NOMO-1 treated with DMSO at 0.1 percent for 48 hours (cell line): ENCODE results near the gene HIPK4.
"Not testable (repeated sequence)": the region's sequence is repeated elsewhere in the genome, so short reads cannot be mapped to it uniquely, and the experiment has no call there.

Experiments
- DNase-seq: peaks from one replicate; lab custom pipeline; 2025; ENCODE audit not compliant: unreplicated experiment; lab: John Stamatoyannopoulos, UW

Gene HIPK4, protein sequence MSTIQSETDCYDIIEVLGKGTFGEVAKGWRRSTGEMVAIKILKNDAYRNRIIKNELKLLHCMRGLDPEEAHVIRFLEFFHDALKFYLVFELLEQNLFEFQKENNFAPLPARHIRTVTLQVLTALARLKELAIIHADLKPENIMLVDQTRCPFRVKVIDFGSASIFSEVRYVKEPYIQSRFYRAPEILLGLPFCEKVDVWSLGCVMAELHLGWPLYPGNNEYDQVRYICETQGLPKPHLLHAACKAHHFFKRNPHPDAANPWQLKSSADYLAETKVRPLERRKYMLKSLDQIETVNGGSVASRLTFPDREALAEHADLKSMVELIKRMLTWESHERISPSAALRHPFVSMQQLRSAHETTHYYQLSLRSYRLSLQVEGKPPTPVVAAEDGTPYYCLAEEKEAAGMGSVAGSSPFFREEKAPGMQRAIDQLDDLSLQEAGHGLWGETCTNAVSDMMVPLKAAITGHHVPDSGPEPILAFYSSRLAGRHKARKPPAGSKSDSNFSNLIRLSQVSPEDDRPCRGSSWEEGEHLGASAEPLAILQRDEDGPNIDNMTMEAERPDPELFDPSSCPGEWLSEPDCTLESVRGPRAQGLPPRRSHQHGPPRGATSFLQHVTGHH

DNA sequence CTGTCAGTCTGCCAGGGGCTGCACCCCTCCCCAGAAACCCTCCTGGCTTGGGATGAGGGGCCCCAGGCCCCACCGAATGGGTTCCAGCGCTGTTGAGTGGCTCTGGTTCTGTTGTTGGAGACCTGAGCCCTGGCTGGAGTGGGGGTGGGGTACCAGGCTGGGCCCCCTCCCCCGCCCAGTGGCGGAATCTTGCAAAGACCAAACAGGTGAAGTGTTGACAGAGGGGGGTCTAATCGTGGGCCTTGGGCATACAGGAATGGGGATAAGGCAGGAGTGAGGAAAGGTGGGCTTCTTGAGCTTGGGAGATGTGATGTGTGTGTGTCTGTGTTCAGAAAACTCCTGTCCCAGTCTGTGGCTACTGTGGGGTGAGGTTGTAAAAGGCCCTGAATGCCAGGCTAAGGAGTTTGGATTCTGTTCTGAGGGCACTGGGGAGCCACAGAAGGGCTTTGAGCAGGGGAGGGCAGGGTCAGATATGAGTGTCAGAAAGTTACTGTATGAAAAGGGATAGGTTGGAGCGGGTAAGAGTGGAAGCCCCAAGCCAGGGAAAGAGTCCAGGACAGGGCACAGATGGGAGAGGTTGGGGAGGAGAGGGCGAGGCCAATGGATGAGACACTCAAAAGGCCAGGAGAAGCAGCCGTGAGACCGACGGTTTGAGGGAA, at the start of gene HIPK4:
Gene HIPK4 (minus strand): TSS at position 98 of the 659 bp plus-strand sequence. CDS start 279 bp downstream, outside the sequence.
- DNase-seq, result no peak

DNA sequence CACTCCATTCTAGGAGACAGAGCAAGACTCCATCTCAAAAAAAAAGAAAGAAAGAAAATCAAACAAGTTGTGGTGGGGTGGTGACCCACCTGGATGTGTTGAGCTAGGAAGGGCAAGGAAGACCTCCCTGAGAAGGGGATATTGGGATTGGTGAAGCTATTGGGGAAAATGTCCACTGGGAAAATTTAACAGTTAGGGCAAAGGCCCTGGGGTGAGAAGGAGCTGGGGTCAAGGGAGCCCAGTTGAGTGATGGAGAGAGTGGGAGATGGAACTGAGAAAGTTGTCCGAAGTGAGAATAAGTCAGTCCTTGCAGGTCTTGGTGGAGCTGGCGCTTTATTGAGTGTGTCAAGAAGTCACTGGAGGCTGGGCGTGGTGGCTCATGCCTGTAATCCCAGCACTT, 48.3 kb upstream of the HIPK4 start:
- no peak for DNase-seq

DNA sequence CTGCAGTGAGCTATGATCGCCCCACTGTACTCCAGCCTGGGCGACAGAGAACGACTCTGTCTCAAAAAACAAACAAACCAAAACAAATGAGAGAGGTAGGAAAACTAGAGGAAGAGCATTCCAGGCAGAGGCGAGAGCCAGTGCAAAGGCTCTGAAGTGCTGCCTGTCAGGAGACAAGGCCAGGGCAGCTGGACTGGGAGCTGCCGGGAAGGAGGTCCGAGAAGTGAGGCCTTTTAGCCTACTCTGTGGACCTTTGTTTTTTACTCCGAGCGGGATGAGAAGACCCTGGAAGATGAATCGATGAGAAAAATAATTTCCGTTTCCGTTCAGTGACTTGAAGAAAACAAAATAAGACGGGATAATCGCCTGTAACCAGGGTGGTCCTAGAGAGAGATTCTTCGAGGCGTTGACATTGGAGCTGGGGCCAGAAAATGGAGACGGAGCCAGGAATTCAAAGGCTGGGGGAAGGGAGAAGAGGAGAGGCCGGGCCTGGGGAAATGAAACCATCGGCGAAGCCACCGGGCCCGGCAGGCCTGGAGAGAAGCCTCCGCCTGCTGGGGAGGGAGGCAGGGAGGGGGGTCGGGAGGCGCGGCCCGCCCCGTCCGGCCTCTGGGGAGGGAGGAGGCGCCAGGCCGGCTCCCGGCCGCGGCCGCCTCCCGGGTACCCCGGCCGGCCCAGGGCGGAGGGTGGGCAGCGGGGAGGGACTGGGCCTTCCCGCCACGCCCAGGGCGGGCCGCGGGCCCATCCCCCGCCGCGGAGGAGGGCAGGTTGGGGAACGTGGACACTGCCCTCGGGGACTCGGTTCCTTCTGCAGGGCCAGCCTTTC, 43.6 kb upstream of the HIPK4 start:
- DNase-seq, result peak; percentile 87

DNA sequence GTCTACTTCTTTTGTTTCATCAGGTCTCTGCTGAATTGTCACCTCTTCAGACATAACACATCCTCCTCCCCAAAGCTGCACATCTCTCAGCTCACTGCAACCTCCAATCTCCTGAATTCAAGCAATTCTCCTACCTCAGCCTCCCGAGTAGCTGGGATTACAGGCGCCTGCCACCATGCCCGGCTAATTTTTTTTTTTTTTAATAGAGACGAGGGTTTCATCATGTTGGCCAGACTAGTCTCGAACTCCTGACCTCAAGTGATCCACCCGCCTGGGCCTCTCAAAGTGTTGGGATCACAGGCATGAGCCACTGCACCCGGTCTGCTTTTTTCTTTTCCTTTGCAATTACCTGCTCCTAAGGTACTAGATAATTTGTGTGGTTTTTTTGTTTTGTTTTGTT, 42.8 kb upstream of the HIPK4 start:
- not testable (repeated sequence) for DNase-seq

DNA sequence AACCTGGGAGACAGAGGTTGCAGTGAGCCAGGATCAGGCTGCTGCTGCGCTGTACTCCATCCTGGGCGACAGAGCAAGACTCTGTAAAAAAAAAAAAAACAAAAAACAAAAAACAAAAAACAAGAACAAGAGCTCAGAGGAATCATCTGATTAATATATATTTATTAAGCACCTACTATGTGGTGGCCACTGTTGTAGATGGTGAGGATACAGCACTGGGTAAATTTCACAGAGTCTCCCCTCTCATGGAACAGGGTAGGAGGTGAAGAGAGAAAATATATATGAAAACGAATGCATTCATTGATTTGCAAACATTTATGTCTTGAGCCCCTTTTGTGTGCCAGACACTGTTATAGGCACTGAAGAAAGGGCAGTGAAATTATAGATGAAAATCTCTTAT, 41.7 kb upstream of the HIPK4 start:
- no peak for DNase-seq

DNA sequence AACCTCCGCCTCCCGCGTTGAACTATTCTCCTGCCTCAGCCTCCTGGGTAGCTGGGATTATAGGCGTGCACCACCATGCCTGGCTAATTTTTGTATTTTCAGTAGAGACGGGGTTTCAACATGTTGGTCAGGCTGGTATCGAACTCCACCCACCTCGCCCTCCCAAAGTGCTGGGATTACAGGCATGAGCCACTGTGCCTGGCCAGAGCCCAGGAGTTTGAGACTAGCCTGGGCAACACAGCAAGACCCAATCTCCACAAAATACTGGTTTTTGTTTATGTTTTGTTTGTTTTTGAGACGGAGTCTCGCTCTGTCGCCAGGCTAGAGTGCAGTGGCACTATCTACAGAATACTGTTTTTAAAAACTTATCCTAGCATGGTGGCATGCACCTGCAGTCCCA, 40.3 kb upstream of the HIPK4 start:
- not testable (repeated sequence) for DNase-seq

DNA sequence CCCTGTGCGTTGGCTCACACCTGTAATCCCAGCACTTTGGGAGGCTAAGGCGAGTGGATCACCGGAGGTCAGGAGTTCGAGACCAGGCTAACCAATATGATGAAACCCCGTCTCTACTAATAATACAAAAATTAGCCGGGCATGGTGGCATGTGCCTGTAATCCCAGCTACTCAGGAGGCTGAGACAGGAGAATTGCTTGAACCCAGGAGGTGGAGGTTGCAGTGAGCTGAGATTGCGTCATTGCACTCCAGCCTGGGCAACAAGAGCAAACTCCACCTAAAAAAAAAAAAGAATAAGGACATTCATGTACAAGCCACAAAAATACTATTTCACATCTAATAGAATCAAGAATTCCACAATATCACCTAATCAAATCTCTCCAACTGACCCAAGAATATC, 38.2 kb upstream of the HIPK4 start:
- not testable (repeated sequence) for DNase-seq

DNA sequence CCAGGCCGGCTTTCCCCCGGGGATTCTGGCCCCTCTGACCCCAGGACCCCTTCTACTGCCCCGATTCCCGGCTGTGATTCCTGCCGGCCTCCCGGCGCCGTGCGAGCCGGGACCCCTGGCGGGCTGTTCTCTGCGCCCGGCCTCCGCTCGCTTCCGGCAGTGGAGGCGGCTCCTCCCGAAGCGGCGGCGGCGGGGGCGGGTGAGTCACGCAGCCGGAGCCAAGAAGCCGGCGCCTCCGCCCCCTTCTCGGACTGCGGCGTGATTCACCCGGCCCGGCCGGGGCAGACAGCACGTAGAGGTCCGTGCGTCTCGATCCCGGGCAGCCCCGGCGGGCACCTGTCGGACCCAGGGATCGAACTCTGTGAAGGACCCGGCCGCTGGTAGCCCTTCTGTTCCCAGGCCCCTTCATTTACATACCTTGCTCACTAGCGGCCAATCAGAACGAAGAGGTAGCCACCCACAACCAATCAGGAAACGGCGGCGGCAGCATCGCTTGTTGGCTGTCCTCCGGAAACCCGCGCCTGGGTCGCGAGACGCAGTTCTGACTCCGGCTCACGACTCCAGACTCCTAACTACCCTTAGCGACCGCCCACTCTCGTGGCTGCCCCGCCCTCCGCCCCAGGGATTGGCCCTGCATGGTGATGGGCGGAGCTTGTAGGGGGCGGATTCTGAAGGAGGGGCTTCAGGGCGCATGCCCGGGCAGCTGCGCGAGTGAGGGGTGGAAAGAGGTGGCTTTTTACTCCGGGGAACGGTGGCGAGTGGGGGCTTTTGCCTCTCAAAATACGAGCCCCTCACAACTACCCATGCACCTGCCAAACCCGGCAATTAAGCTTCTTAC, 35.7 kb upstream of the HIPK4 start, which contains the start of gene SERTAD1:
Gene SERTAD1 (minus strand): TSS at position 543 of the 838 bp plus-strand sequence. CDS start 2,446 bp downstream, outside the sequence.
- peak; percentile 99 for DNase-seq

DNA sequence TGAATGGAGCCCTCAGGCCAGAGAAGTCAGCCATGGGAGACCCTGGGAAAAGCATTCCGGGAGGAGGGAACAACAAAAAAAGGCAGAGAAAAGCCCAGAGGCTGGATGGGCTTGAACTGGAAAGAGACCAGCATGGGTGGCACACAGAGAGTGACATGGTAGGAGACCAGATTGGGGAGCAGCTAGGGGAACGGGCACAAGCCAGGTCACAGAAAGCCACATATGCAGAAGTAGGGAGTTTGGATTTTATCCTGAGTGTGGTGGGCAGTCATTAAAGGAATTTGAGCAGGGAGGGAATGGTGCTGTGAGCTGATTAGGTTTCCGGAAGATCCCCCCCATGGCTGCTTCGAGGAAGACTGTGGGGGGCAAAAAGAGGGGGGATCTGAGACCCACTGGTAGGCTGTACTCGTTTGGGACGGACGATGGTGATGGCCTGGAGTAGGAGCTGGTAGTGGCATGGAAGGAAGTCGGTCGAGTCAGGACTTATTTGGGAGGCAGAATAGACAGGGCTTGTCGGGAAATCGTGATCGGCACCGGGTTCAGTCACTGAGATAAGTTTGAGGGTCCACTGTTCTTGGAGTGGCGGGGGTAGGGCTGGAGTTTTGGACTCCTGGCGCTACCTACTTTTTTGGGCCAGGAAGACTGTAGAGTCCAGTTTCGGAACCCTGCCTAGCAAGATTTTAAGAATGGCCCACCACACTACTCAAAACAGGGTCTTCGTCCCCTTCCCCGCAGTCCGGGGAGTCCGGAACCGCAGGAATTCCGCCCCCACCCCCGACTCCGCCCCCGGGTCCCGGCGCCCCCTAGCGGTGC, 34.9 kb upstream of the HIPK4 start:
- peak; percentile 18 for DNase-seq

DNA sequence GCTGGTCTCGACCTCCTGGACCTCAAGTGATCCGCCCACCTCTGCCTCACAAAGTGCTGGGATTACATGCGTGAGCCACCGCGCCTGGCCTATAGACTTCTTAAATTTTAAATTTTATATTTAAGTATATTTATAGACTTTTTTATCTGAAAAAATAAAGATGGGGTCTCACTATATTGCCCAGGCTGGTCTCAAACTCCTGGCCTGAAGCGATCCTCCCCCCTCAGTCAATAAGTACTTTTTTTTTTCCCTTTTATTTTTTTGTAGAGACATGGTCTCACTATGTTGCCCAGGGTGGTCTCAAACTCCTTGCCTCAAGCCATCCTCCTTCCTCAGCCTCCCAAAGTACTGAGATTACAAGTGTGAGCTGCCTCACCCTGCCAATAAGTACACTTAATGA, 34.0 kb upstream of the HIPK4 start:
- no peak for DNase-seq

DNA sequence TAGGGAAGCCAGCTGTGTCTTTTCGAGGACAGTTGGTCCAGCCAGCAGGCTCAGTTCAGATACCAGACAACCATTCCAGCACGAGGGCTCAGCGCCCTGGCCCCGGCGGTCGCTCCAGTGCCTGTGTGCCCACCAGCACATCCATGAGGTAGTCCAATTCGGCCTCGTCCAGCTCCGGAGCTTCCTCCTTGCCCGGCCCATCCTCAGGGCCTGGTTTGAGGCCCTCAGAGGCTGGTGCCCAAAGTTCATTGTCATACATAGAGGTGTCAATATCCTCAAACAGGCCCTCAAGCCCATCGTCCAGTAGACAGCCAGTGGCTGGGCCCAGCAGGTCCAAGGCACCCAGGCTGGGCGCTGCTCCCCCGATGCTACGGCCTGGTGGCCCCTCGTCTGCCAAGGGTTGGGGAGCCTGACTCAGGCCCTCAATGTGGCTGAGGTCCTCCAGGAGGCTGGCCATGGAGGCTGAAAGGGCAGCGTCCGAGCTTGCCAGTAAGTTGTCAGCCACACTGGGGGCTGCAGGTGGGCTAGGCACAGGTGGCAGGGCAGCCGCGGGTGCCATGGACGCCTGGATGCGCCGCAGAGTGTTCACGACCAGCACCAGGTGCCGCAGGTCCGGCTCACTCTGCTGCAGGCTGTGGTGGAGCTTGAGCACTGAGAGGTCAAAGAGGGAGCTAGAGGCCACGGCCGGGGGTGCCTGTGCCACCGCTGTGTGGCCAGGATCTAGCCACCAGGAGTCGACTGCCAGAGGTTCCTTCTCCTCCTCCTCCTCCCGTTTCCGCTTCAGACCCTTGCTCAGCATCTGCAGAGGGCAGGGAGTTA, 33.0 kb upstream of the HIPK4 start:
- no peak for DNase-seq

DNA sequence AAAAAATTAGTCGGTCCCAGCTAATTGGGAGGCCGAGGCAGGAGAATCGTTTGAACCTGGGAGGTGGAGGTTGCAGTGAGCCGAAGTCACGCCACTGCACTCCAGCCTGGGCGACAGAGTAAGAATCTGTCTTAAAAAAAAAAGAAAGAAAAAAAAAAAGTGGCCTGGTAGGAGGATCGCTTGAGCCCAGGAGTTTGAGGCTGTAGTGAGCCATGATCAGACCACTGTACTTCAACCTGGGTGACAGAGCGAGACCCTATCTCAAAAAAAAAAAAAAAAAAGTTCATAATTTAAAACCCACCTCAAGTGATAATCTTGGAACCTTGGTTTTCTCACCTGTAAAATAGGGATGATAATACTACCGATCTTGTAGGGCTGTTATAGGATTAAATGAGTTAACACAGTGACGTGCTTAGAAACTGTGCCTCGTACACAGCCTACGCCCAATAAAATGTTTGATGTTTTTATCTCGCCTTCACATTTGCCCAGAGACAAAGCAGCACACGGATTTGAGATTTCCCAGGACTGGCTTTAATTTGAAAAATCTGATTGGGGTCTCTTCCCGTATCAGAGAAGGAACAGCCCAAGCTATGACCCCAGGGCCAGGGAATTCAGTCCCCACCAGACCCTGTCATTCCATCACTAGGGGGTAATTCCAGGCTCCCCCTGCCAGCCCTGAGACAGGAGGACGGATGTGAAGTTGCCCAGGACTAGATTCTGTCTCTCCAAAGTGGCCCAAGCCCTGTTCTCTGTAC, 32.2 kb upstream of the HIPK4 start:
- DNase-seq, result no peak

DNA sequence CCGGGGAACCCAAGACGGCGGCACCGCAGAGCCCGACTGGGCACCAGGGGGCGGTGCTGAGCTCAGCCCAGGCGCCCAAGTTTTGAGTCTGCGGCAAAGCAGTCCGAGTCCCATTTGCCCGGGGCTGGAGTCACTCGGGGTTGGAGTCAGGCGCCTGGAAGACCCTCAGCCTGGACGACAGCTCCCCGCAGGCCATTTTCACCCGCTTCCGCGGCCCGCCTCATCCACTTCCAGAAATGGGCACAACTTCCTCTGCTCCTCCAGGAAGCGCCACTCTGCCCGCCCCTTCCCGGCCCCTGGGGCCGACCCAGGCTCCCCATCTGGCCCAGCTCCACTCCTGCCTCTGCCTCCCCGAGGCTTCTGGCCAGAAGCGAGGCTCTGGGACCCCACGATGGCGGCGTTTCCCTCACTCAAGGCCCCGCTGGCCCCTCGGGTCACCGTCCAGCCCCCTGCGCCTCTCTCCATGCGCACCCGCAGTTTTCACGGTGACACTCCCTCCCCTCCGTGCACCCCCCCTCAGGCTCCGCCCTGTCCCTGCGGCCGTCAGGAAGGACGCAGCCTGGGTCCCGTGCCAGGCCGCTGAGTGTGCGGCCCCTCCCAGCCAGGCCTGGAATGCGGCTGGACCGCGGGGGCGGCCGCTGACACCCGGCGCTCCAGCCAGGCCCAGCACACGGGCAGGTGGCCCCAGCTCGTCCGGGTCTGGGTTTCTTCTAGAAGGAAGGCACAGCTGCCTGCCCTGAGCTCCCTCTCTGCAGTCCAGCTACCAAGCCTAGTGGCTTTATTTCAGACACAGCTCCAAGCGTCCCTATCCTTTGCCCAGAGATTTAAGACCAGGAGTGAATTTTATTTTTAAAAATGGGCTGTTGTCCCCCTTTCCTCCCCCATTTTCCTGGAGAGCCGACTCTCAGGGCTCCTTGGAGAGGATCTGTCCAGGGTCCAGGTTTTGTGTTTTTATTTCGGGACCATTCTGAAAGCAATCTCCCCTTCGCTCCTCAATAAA, 31.1 kb upstream of the HIPK4 start:
- DNase-seq, result peak; percentile 68

DNA sequence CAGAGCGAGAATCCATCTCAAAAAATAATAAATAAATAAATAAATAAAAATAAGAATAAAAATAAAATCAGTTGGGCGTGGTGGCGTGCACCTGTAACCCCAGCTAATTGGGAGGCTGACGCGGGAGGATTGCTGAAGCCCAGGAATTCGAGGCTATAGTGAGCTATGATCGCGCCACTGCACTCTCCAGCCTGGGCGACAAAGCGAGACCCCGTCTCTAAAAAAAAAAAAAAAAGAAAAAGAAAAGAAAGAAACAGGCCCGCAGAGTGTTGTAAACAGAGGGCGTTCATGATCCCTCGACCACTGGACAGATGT, 30.4 kb upstream of the HIPK4 start:
- no peak for DNase-seq

DNA sequence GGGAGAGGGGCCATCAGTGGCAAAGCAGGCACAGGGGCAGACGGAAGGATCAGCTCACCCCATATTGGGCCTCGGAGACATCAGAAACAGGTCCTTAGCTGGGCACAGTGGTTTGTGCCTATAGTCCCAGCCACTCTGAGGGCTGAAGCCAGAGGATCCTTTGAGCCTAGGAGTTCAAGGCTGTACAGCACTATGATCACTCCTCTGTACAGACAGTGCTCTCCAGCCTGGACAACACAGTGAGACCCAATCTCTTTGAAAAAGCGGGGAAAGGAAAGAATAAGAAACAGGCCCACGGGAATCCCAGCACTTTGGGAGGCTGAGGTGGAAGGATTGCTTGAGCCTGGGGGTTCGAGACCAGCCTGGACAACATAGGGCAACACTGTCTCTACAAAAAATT, 29.8 kb upstream of the HIPK4 start:
- no peak for DNase-seq

DNA sequence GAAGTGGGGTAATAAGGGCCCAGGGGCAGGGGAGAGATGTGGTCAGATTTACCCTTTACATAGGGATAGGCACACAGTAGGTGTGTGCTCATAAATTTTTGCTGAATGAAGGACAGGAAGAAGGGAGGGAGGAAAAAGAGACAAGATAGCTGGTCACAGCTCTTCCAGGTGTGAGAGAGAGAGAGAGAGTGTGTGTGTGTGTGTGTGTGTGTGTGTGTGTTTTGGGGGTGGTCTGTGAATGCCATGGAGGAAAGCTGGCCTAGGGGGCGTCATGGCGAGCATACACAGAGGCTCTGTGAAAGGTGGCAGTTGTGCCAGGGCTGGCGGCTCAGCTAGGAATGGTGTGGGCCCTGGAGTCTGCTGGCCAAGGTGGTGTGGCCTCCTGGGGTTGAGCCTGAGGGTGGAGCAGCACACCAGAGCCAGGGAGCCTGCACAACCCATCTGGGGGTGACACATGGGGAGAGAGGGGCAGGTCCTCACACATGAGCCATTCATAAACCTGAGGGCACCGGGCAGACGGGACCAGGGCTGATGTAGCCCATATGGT, 29.2 kb upstream of the HIPK4 start:
- DNase-seq, result no peak
